ENCODE data around the gene MPDU1.

GRCh38 chr17:7569571-7569970, 14.1 kb upstream of the MPDU1 start:
- TF ChIP-seq, protein P1, sequence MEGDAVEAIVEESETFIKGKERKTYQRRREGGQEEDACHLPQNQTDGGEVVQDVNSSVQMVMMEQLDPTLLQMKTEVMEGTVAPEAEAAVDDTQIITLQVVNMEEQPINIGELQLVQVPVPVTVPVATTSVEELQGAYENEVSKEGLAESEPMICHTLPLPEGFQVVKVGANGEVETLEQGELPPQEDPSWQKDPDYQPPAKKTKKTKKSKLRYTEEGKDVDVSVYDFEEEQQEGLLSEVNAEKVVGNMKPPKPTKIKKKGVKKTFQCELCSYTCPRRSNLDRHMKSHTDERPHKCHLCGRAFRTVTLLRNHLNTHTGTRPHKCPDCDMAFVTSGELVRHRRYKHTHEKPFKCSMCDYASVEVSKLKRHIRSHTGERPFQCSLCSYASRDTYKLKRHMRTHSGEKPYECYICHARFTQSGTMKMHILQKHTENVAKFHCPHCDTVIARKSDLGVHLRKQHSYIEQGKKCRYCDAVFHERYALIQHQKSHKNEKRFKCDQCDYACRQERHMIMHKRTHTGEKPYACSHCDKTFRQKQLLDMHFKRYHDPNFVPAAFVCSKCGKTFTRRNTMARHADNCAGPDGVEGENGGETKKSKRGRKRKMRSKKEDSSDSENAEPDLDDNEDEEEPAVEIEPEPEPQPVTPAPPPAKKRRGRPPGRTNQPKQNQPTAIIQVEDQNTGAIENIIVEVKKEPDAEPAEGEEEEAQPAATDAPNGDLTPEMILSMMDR (IDR thresholded peaks at IDR 0.05), result no peak
- TF ChIP-seq EZH2 (IDR thresholded peaks at IDR 0.05), result no peak

Data from neural progenitor cell (in vitro differentiated cells).